HG03469 (cell line): ENCODE measurements around the gene POLH.
"Not testable (repeated sequence)": the region's sequence is repeated elsewhere in the genome, so short reads cannot be mapped to it uniquely, and the experiment has no call there.

ENCODE experiments used
- ATAC-seq: cut with Tn5 transposase; IDR thresholded peaks from one replicate; pipeline ENCODE4 v1.9.1; 2021; ENCODE audit warnings: mild to moderate bottlenecking, moderate library complexity, moderate number of reproducible peaks; ENCODE audit not compliant: unreplicated experiment

POLH gene

GRCh38 chr6:43629505-43630300, 53.7 kb downstream of the POLH start:
- ATAC-seq, result peak; percentile 41

GRCh38 chr6:43630980-43631619, 55.1 kb downstream of the POLH start:
- no peak for ATAC-seq

- ATAC-seq, result not testable (repeated sequence)
Measured at GRCh38 chr6:43633002-43633401, 57.0 kb downstream of the POLH start.

- ATAC-seq, result no peak
Measured at GRCh38 chr6:43634702-43635303, 58.8 kb downstream of the POLH start.

GRCh38 chr6:43635387-43636307, 59.7 kb downstream of the POLH start, which contains the start of gene MAD2L1BP:
Gene MAD2L1BP, plus strand, starts transcription at chr6:43635840. Its CDS starts 36 bp downstream, at chr6:43635876.
- ATAC-seq, result peak; percentile 51

GRCh38 chr6:43636308-43636659, 60.3 kb downstream of the POLH start:
- ATAC-seq, result no peak

- no peak for ATAC-seq
Measured at GRCh38 chr6:43639984-43640800, 64.2 kb downstream of the POLH start.

- no peak for ATAC-seq
Measured at GRCh38 chr6:43644940-43645612, 69.1 kb downstream of the POLH start, which contains the start of gene RSPH9. Gene RSPH9, plus strand, starts transcription at chr6:43645036. Its CDS starts 63 bp downstream, at chr6:43645099.

GRCh38 chr6:43645613-43645964, 69.6 kb downstream of the POLH start:
- ATAC-seq, result no peak

GRCh38 chr6:43647613-43648012, 71.6 kb downstream of the POLH start:
- ATAC-seq, result no peak

GRCh38 chr6:43648248-43648647, 72.3 kb downstream of the POLH start:
- ATAC-seq, result no peak

- ATAC-seq, result not testable (repeated sequence)
Measured at GRCh38 chr6:43652822-43653221, 76.8 kb downstream of the POLH start.

GRCh38 chr6:43657221-43657802, 81.3 kb downstream of the POLH start:
- no peak for ATAC-seq

GRCh38 chr6:43658161-43658560, 82.2 kb downstream of the POLH start:
- no peak for ATAC-seq

- not testable (repeated sequence) for ATAC-seq
Measured at GRCh38 chr6:43662948-43663347, 87.0 kb downstream of the POLH start.
